Measurements from ENCODE around the gene MAGI1.

The MAGI1 gene

GRCh38 chr3:65808824-65809223 lies 229.9 kb downstream of the MAGI1 start:
- no peak for TF ChIP-seq CTCF (IDR thresholded peaks at IDR 0.05)
- Histone ChIP-seq H3K4me1 (peaks cover 0 to 21% (median 2%) of the 10 kb centered on the region in 4 donors), H3K9me3 (no peaks in the 10 kb centered on the region), H3K27ac (no peak overlapping the region), H3K4me3 (no peak overlapping the region), H3K27me3 (no peaks in the 10 kb centered on the region), H3K36me3 (no peaks in the 10 kb centered on the region)
- intact Hi-C loops (cut with DNase I; ENCODE audit: low total_unique reads) = no loop called here
- DNase-seq = no peak

- no peak for DNase-seq
- Histone ChIP-seq H3K27ac (no peak overlapping the region), H3K36me3 (no peaks in the 10 kb centered on the region), H3K27me3 (no peaks in the 10 kb centered on the region), H3K4me3 (no peak overlapping the region), H3K4me1 (peaks cover 0 to 21% (median 2%) of the 10 kb centered on the region in 4 donors), H3K9me3 (no peaks in the 10 kb centered on the region)
- intact Hi-C loops (cut with DNase I; ENCODE audit: low total_unique reads) = no loop called here
- TF ChIP-seq CTCF (IDR thresholded peaks at IDR 0.05) = no peak
Measured at GRCh38 chr3:65808407-65808806, 230.3 kb downstream of the MAGI1 start.

GRCh38 chr3:65807225-65807624 lies 231.5 kb downstream of the MAGI1 start:
- intact Hi-C loops (cut with DNase I; ENCODE audit: low total_unique reads) = no loop called here
- Histone ChIP-seq H3K27ac (no peak overlapping the region), H3K4me1 (peaks cover 0 to 20% (median 2%) of the 10 kb centered on the region in 4 donors), H3K9me3 (no peaks in the 10 kb centered on the region), H3K27me3 (no peaks in the 10 kb centered on the region), H3K4me3 (no peak overlapping the region), H3K36me3 (no peaks in the 10 kb centered on the region)
- TF ChIP-seq CTCF (IDR thresholded peaks at IDR 0.05) = no peak
- DNase-seq = no peak

- no peak overlapping the region for H3K27ac ChIP-seq
- peaks cover 0 to 14% (median 2%) of the 10 kb centered on the region in 4 donors for H3K4me1 ChIP-seq
- no peak for TF ChIP-seq CTCF (IDR thresholded peaks at IDR 0.05)
- H3K4me3 ChIP-seq = no peak overlapping the region
- H3K27me3 ChIP-seq = no peaks in the 10 kb centered on the region
- intact Hi-C loops (cut with DNase I; ENCODE audit: low total_unique reads) = no loop called here
- H3K9me3 ChIP-seq = no peaks in the 10 kb centered on the region
- no peaks in the 10 kb centered on the region for H3K36me3 ChIP-seq
- no peak for DNase-seq
Measured at GRCh38 chr3:65806600-65806999, 232.1 kb downstream of the MAGI1 start.

GRCh38 chr3:65796676-65797075 lies 242.0 kb downstream of the MAGI1 start:
- no peak for DNase-seq
- Histone ChIP-seq H3K27me3 (no peaks in the 10 kb centered on the region), H3K27ac (no peak overlapping the region), H3K36me3 (no peaks in the 10 kb centered on the region), H3K4me3 (no peak overlapping the region), H3K4me1 (peaks cover 0 to 4% (median 0%) of the 10 kb centered on the region in 4 donors), H3K9me3 (no peaks in the 10 kb centered on the region)
- no peak for TF ChIP-seq CTCF (IDR thresholded peaks at IDR 0.05)
- intact Hi-C loops (cut with DNase I; ENCODE audit: low total_unique reads) = no loop called here

GRCh38 chr3:65795166-65795565 lies 243.6 kb downstream of the MAGI1 start:
- no peak overlapping the region for H3K27ac ChIP-seq
- intact Hi-C loops (cut with DNase I; ENCODE audit: low total_unique reads) = no loop called here
- H3K9me3 ChIP-seq = no peaks in the 10 kb centered on the region
- no peak for TF ChIP-seq CTCF (IDR thresholded peaks at IDR 0.05)
- no peak for DNase-seq
- H3K4me1 ChIP-seq = peaks cover 0 to 4% (median 0%) of the 10 kb centered on the region in 4 donors
- no peaks in the 10 kb centered on the region for H3K36me3 ChIP-seq
- H3K27me3 ChIP-seq = no peaks in the 10 kb centered on the region
- no peak overlapping the region for H3K4me3 ChIP-seq

Data from tibial artery (tissue), 4 donors.